HG02623 (cell line): ENCODE data around the gene COASY.
"Not testable (repeated sequence)": the region's sequence is repeated elsewhere in the genome, so short reads cannot be mapped to it uniquely, and the experiment has no call there.

ENCODE experiments used
- ATAC-seq: cut with Tn5 transposase; IDR thresholded peaks from one replicate; pipeline ENCODE4 v1.9.1; 2021; ENCODE audit warnings: moderate library complexity; ENCODE audit not compliant: unreplicated experiment

COASY gene

GRCh38 chr17:42609814-42610801 lies 48.2 kb downstream of the COASY start:
- not testable (repeated sequence) for ATAC-seq

GRCh38 chr17:42612013-42612412 lies 50.1 kb downstream of the COASY start:
- ATAC-seq, result no peak

- no peak for ATAC-seq
Observed at GRCh38 chr17:42613699-42614295, 51.8 kb downstream of the COASY start.
